IMR-90 (cell line): ENCODE results near the gene SYNE3. TPM values are rescaled to one million over a fixed set of nuclear protein-coding genes. Genes with fewer than 3 reads are reported as not detected.

Experiments
- RCOR1 ChIP-seq: IDR thresholded peaks from 2 replicates; pipeline ENCODE4 v1.6.1; 2012; ENCODE audit warnings: mild to moderate bottlenecking, low read length, improper control_type of control experiment; ENCODE audit not compliant: insufficient replicate concordance
- RFX5 ChIP-seq: IDR thresholded peaks from 2 replicates; pipeline ENCODE4 v1.8.0; 2012; ENCODE audit warnings: low read depth, mild to moderate bottlenecking, low read length, moderate library complexity
- SMC3 ChIP-seq: fragments of 150-350 bp; IDR thresholded peaks from 2 replicates; pipeline ENCODE4 v1.6.1; 2016; ENCODE audit warnings: low read depth, mild to moderate bottlenecking, antibody characterized with exemption, low read length, moderate library complexity
- polyA plus RNA-seq, 3 experiments: library from polyadenylated mRNA; depleted of rRNA; stranded (reverse); fragments of >200 nt; gene quantifications; 2 replicates each; pipeline ENCODE4 v1.2.3, GENCODE V29; 2012; ENCODE audit warnings: low replicate concordance in 1 of 3
- total RNA-seq: library from RNA; depleted of rRNA; stranded (reverse); fragments of >200 nt; gene quantifications from 2 replicates; pipeline ENCODE4 v1.2.3, GENCODE V29; 2012
- TF ChIP-seq, protein P1 (sequence below): fragments of 150-350 bp; IDR thresholded peaks from 2 replicates; pipeline ENCODE4 v1.6.1; 2016; ENCODE audit warnings: low read depth, mild to moderate bottlenecking, low read length, moderate library complexity, borderline replicate concordance

SYNE3 gene
- total and polyA plus RNA-seq, 2 of the 4 experiments (the other 2 are of a cell fraction): 2.9 to 5.0 TPM

DNA sequence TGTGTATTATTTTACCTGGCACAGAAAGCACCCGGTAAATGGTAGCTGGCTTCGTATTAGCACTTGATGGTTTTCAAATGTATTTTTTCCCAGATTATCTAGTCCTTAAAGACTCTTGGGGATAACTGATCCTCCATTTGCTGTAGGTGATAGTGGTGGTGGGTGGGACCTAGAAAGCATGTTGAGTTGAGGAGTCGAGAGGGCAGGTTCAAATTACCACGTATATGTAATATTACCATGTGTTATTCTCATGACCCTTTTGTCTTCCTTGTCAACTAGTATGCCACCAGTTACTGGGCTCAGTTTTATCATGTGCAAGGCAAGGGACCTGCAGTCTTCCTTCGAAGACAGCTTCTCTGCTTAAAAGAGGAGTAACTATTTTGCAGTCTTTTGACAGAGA is 20.2 kb upstream of the SYNE3 start (continued):
- TF ChIP-seq, protein P1, sequence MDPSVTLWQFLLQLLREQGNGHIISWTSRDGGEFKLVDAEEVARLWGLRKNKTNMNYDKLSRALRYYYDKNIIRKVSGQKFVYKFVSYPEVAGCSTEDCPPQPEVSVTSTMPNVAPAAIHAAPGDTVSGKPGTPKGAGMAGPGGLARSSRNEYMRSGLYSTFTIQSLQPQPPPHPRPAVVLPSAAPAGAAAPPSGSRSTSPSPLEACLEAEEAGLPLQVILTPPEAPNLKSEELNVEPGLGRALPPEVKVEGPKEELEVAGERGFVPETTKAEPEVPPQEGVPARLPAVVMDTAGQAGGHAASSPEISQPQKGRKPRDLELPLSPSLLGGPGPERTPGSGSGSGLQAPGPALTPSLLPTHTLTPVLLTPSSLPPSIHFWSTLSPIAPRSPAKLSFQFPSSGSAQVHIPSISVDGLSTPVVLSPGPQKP: no peak
- TF ChIP-seq SMC3 (no peak), RCOR1 (no peak), RFX5 (no peak)
